Measurements from ENCODE around the gene MRPL50. TPM values are rescaled to one million over a fixed set of nuclear protein-coding genes. Genes with fewer than 3 reads are reported as not detected.
A peak's percentile ranks its signal among the peaks of the same experiment; 100 is the strongest.

The MRPL50 gene
- total RNA-seq (2014; rRNA removed; shearing (Covaris generic)) = 29.2 and 34.4 TPM in 2 replicates

- DNase-seq (ENCODE audit: low read depth) = peak; percentile 99
Measured at GRCh38 chr9:101398068-101398929, at the start of gene MRPL50, which contains the start of gene ZNF189. TSS of gene MRPL50 (minus strand) at chr9:101398618. CDS start at chr9:101398592, 26 bp downstream. TSS of gene ZNF189 (plus strand) at chr9:101398851. CDS start at chr9:101399157, 306 bp downstream.

GRCh38 chr9:101446732-101447131, 48.3 kb upstream of the MRPL50 start:
- no peak for DNase-seq (ENCODE audit: low read depth)

GRCh38 chr9:101445353-101446029, 47.1 kb upstream of the MRPL50 start:
- peak; percentile 30 for DNase-seq (ENCODE audit: low read depth)

- DNase-seq (ENCODE audit: low read depth) = no peak
Measured at GRCh38 chr9:101443364-101443771, 45.0 kb upstream of the MRPL50 start.

- DNase-seq (ENCODE audit: low read depth) = no peak
Measured at GRCh38 chr9:101442736-101443135, 44.3 kb upstream of the MRPL50 start.

GRCh38 chr9:101442318-101442717, 43.9 kb upstream of the MRPL50 start:
- DNase-seq (ENCODE audit: low read depth) = no peak

GRCh38 chr9:101440714-101441230, 42.4 kb upstream of the MRPL50 start:
- DNase-seq (ENCODE audit: low read depth) = no peak

- DNase-seq (ENCODE audit: low read depth) = no peak
Measured at GRCh38 chr9:101438523-101438922, 40.1 kb upstream of the MRPL50 start.

- DNase-seq (ENCODE audit: low read depth) = no peak
Measured at GRCh38 chr9:101437806-101438232, 39.4 kb upstream of the MRPL50 start.

GRCh38 chr9:101435601-101436079, 37.2 kb upstream of the MRPL50 start, which contains the start of gene ALDOB:
TSS of gene ALDOB (minus strand) at chr9:101435774. CDS start at chr9:101430887, 4,887 bp downstream.
- no peak for DNase-seq (ENCODE audit: low read depth)

- no peak for DNase-seq (ENCODE audit: low read depth)
Measured at GRCh38 chr9:101434998-101435397, 36.6 kb upstream of the MRPL50 start.

GRCh38 chr9:101433229-101433628, 34.8 kb upstream of the MRPL50 start:
- no peak for DNase-seq (ENCODE audit: low read depth)

GRCh38 chr9:101432740-101433139, 34.3 kb upstream of the MRPL50 start:
- DNase-seq (ENCODE audit: low read depth) = no peak

- DNase-seq (ENCODE audit: low read depth) = no peak
Measured at GRCh38 chr9:101432171-101432570, 33.8 kb upstream of the MRPL50 start.

GRCh38 chr9:101429736-101430135, 31.3 kb upstream of the MRPL50 start:
- DNase-seq (ENCODE audit: low read depth) = no peak

- DNase-seq (ENCODE audit: low read depth) = no peak
Measured at GRCh38 chr9:101428909-101429308, 30.5 kb upstream of the MRPL50 start.

- DNase-seq (ENCODE audit: low read depth) = no peak
Measured at GRCh38 chr9:101427957-101428655, 29.7 kb upstream of the MRPL50 start.

GRCh38 chr9:101427358-101427757, 28.9 kb upstream of the MRPL50 start:
- no peak for DNase-seq (ENCODE audit: low read depth)

GRCh38 chr9:101421653-101422065, 23.2 kb upstream of the MRPL50 start:
- no peak for DNase-seq (ENCODE audit: low read depth)

- no peak for DNase-seq (ENCODE audit: low read depth)
Measured at GRCh38 chr9:101419863-101420262, 21.4 kb upstream of the MRPL50 start.

Data from M059J (cell line).